Spleen (tissue), 11 donors: ENCODE data around the gene JAZF1. TPM values are rescaled to one million over a fixed set of nuclear protein-coding genes. Genes with fewer than 3 reads are reported as not detected.

Source experiments
- DNase-seq: peaks from one replicate; pipeline ENCODE4 v3.0.0-alpha.2; 2020
- H3K27ac ChIP-seq, 8 donors: fragments of 200-600 bp; sonication (generic) in 7 of 8; 1 replicate in 4 of 8; 2 replicates in 4 of 8; pipeline versions ENCODE4 v1.5.0 to v1.8.0; 2016 to 2021; ENCODE audit warnings: inconsistent platforms in 4 of 8, mild to moderate bottlenecking in 4 of 8, moderate library complexity in 1 of 8
- H3K27me3 ChIP-seq, 7 donors: fragments of 200-600 bp; sonication (generic) in 6 of 7; replicated peaks in 1 of 7; 1 replicate in 4 of 7; 2 replicates in 3 of 7; pipeline versions ENCODE4 v1.5.0 to v1.8.0; 2016 to 2021; ENCODE audit warnings: inconsistent platforms in 3 of 7, mild to moderate bottlenecking in 1 of 7
- H3K36me3 ChIP-seq, 6 donors: fragments of 200-600 bp; sonication (generic) in 5 of 6; 1 replicate in 4 of 6; 2 replicates in 2 of 6; pipeline versions ENCODE4 v1.5.0 to v1.8.0; 2016 to 2021; ENCODE audit warnings: inconsistent platforms in 2 of 6
- H3K4me1 ChIP-seq, 6 donors: fragments of 200-600 bp; sonication (generic) in 5 of 6; 1 replicate in 3 of 6; 2 replicates in 3 of 6; pipeline versions ENCODE4 v1.5.0 to v1.8.0; 2016 to 2021; ENCODE audit warnings: inconsistent platforms in 3 of 6
- H3K4me3 ChIP-seq, 8 donors: fragments of 200-600 bp; sonication (generic) in 7 of 8; 1 replicate in 4 of 8; 2 replicates in 4 of 8; pipeline versions ENCODE4 v1.5.0 to v1.8.0; 2016 to 2021; ENCODE audit warnings: inconsistent platforms in 4 of 8, mild to moderate bottlenecking in 4 of 8, moderate library complexity in 2 of 8
- H3K9me3 ChIP-seq, 8 donors: fragments of 200-600 bp; sonication (generic) in 7 of 8; 1 replicate in 4 of 8; 2 replicates in 4 of 8; pipeline versions ENCODE4 v1.5.0 to v1.8.0; 2016 to 2021; ENCODE audit warnings: inconsistent platforms in 4 of 8
- CTCF ChIP-seq, 11 experiments: fragments of 200-600 bp in 7 of 11; fragments of 450-650 bp in 4 of 11; sonication (generic) in 4 of 11; IDR thresholded peaks in 8 of 11; conservative IDR thresholded peaks in 3 of 11; 1 replicate in 7 of 11; 2 replicates in 4 of 11; pipeline versions ENCODE4 v1.4.0 to v1.8.0; 2016 to 2021; ENCODE audit warnings: antibody characterized with exemption in 11 of 11, inconsistent platforms in 4 of 11, mild to moderate bottlenecking in 1 of 11
- POLR2A ChIP-seq, 3 donors: fragments of 450-650 bp; IDR thresholded peaks; one replicate each; pipeline ENCODE4 v1.5.1; 2017; ENCODE audit warnings: antibody characterized with exemption in 3 of 3, mild to moderate bottlenecking in 1 of 3
- POLR2AphosphoS5 ChIP-seq, 3 donors: sonication (generic); formaldehyde crosslinking; IDR thresholded peaks; one replicate each; pipeline ENCODE4 v1.5.1; 2017; ENCODE audit warnings: antibody characterized with exemption in 3 of 3
- WGBS, 5 donors: extraction: QIAGEN DNeasy Blood & Tissue Kit in 3 of 5; methylation state at CpG; one replicate each; pipeline versions ENCODE4 v1.1.5 to v1.1.7; 2013 to 2018; 5-methylcytosine and 5-hydroxymethylcytosine counted together
- intact Hi-C: fragments of 100-400 bp; cut with DNase I; formaldehyde crosslinking; loops from one replicate; pipeline ENCODE4 v1.15.0; 2023; ENCODE audit warnings: low total_unique reads
- polyA plus RNA-seq, 3 donors: library from polyadenylated mRNA; stranded (reverse); fragments of 200-250 nt; gene quantifications; one replicate each; pipeline ENCODE4 v1.2.1, GENCODE V29; 2013
- total RNA-seq, 7 donors: library from RNA; depleted of rRNA in 3 of 7; stranded (reverse); fragments of >200 nt in 3 of 7; fragmentation: NEBNext Ultra II Directional in 4 of 7; extraction: Animal tissue kit (Norgen Biotek cat#: 25700) in 4 of 7; gene quantifications; one replicate each; pipeline versions ENCODE4 v1.1.0 to v1.2.1, GENCODE V29; 2016 to 2021
- donor health status: healthy with polysubstance abuse.
- donor health status: DM: no; HTN: no; CAD: no; lungs with moderate emphysema.
- donor health status: DM: no; HTN: no; CAD: no.
- donor health status: Bipolar disorder and iron deficiency.
- donor health status: healthy.
- donor health status: DM: no; HTN: no; CAD: no.
- donor health status: DM: yes; HTN: yes; CAD: no.

JAZF1 gene
- total and polyA plus RNA-seq, 10 donors, result 13.5 to 33.8 (median 24.7) TPM

- intact Hi-C loops, result no loop called here
- no peaks in the 10 kb centered on the region for H3K27me3 ChIP-seq
- no peak for DNase-seq
- H3K36me3 ChIP-seq, result no peaks in the 10 kb centered on the region
- TF ChIP-seq POLR2A (IDR thresholded peaks at IDR 0.05), result no peak
- no peak overlapping the region for H3K4me3 ChIP-seq
- H3K9me3 ChIP-seq, result peaks cover 0 to 5% (median 0%) of the 10 kb centered on the region in 8 donors
- no peak overlapping the region for H3K27ac ChIP-seq
- no peaks in the 10 kb centered on the region for H3K4me1 ChIP-seq
Observed at GRCh38 chr7:28219793-28220192, 39.2 kb upstream of the JAZF1 start.

- TF ChIP-seq POLR2AphosphoS5 (IDR thresholded peaks at IDR 0.05) (no peak), CTCF (IDR thresholded peaks at IDR 0.05 in 8 of 11, conservative IDR thresholded peaks at IDR 0.05 in 3 of 11) (no peak), POLR2A (IDR thresholded peaks at IDR 0.05) (no peak)
- H3K4me3 ChIP-seq, result no peak overlapping the region
- peaks cover 0 to 5% (median 0%) of the 10 kb centered on the region in 8 donors for H3K9me3 ChIP-seq
- no peak overlapping the region for H3K27ac ChIP-seq
- no peaks in the 10 kb centered on the region for H3K36me3 ChIP-seq
- 80 to 89% (median 83%) methylated on average over 3 of the region's 3 CpGs for WGBS, 5 donors
- H3K27me3 ChIP-seq, result no peaks in the 10 kb centered on the region
- H3K4me1 ChIP-seq, result no peaks in the 10 kb centered on the region
- intact Hi-C loops, result no loop called here
- no peak for DNase-seq
Observed at GRCh38 chr7:28217143-28217542, 36.5 kb upstream of the JAZF1 start.

- Histone ChIP-seq H3K36me3 (no peaks in the 10 kb centered on the region), H3K4me1 (peaks cover 0 to 29% (median 3%) of the 10 kb centered on the region in 6 donors), H3K27me3 (no peaks in the 10 kb centered on the region), H3K4me3 (no peak overlapping the region), H3K27ac (no peak overlapping the region), H3K9me3 (peaks cover 0 to 14% (median 2%) of the 10 kb centered on the region in 8 donors)
- no peak for TF ChIP-seq CTCF (IDR thresholded peaks at IDR 0.05 in 8 of 11, conservative IDR thresholded peaks at IDR 0.05 in 3 of 11)
- no peak for TF ChIP-seq POLR2A (IDR thresholded peaks at IDR 0.05)
- no peak for TF ChIP-seq POLR2AphosphoS5 (IDR thresholded peaks at IDR 0.05)
- intact Hi-C loops, result no loop called here
- 68 to 90% (median 76%) methylated on average over 1 of the region's 1 CpG for WGBS, 5 donors
- DNase-seq, result no peak
Observed at GRCh38 chr7:28211006-28211405, 30.4 kb upstream of the JAZF1 start.

GRCh38 chr7:28208506-28208905, 27.9 kb upstream of the JAZF1 start:
- no peak overlapping the region for H3K27ac ChIP-seq
- DNase-seq, result no peak
- WGBS, 5 donors, result 77 to 87% (median 84%) methylated on average over 2 of the region's 2 CpGs
- H3K27me3 ChIP-seq, result no peaks in the 10 kb centered on the region
- H3K4me1 ChIP-seq, result peaks cover 0 to 36% (median 3%) of the 10 kb centered on the region in 6 donors
- TF ChIP-seq POLR2AphosphoS5 (IDR thresholded peaks at IDR 0.05) (no peak), POLR2A (IDR thresholded peaks at IDR 0.05) (no peak), CTCF (IDR thresholded peaks at IDR 0.05 in 8 of 11, conservative IDR thresholded peaks at IDR 0.05 in 3 of 11) (no peak)
- no peaks in the 10 kb centered on the region for H3K36me3 ChIP-seq
- H3K9me3 ChIP-seq, result peaks cover 0 to 14% (median 2%) of the 10 kb centered on the region in 8 donors
- intact Hi-C loops, result no loop called here
- H3K4me3 ChIP-seq, result no peak overlapping the region
